ENCODE measurements around the gene FASN.

Gene FASN

GRCh38 chr17:82103553-82104451 lies 5.8 kb upstream of the FASN start:
- in situ Hi-C loops (cut with MboI; ENCODE audit: low sequenced_read_pairs): no loop called here

GRCh38 chr17:82101767-82102679 lies 4.0 kb upstream of the FASN start:
- in situ Hi-C loops (cut with MboI; ENCODE audit: low sequenced_read_pairs): no loop called here

GRCh38 chr17:82101301-82101715 lies 3.3 kb upstream of the FASN start:
- in situ Hi-C loops (cut with MboI; ENCODE audit: low sequenced_read_pairs): no loop called here

- in situ Hi-C loops (cut with MboI; ENCODE audit: low sequenced_read_pairs): no loop called here
Observed at GRCh38 chr17:82100502-82101298, 2.7 kb upstream of the FASN start.

- in situ Hi-C loops (cut with MboI; ENCODE audit: low sequenced_read_pairs): no loop called here
Observed at GRCh38 chr17:82098939-82099763, 1.1 kb upstream of the FASN start.

- in situ Hi-C loops (cut with MboI; ENCODE audit: low sequenced_read_pairs): no loop called here
Observed at GRCh38 chr17:82097919-82098168, 192 bp downstream of the FASN start.

- in situ Hi-C loops (cut with MboI; ENCODE audit: low sequenced_read_pairs): no loop called here
Observed at GRCh38 chr17:82097184-82097918, 685 bp downstream of the FASN start.

GRCh38 chr17:82096709-82097183 lies 1.3 kb downstream of the FASN start:
- in situ Hi-C loops (cut with MboI; ENCODE audit: low sequenced_read_pairs): no loop called here

- in situ Hi-C loops (cut with MboI; ENCODE audit: low sequenced_read_pairs): no loop called here
Observed at GRCh38 chr17:82095777-82096708, 2.0 kb downstream of the FASN start.

GRCh38 chr17:82094931-82095776 lies 2.9 kb downstream of the FASN start:
- in situ Hi-C loops (cut with MboI; ENCODE audit: low sequenced_read_pairs): no loop called here

- in situ Hi-C loops (cut with MboI; ENCODE audit: low sequenced_read_pairs): no loop called here
Observed at GRCh38 chr17:82092995-82093751, 4.9 kb downstream of the FASN start.

GRCh38 chr17:82092628-82092994 lies 5.4 kb downstream of the FASN start:
- in situ Hi-C loops (cut with MboI; ENCODE audit: low sequenced_read_pairs): no loop called here

- in situ Hi-C loops (cut with MboI; ENCODE audit: low sequenced_read_pairs): no loop called here
Observed at GRCh38 chr17:82092094-82092586, 5.9 kb downstream of the FASN start.

GRCh38 chr17:82091264-82092066 lies 6.6 kb downstream of the FASN start:
- in situ Hi-C loops (cut with MboI; ENCODE audit: low sequenced_read_pairs): no loop called here

GRCh38 chr17:82090549-82091263 lies 7.3 kb downstream of the FASN start:
- in situ Hi-C loops (cut with MboI; ENCODE audit: low sequenced_read_pairs): no loop called here

All from hTERT RPE-1 (cell line).